GM18858 (cell line): ENCODE data around the gene RPS5.
A peak's percentile ranks its signal among the peaks of the same experiment; 100 is the strongest.
"Not testable (repeated sequence)": the region's sequence is repeated elsewhere in the genome, so short reads cannot be mapped to it uniquely, and the experiment has no call there.

Experiments used
- ATAC-seq: cut with Tn5 transposase; IDR thresholded peaks from one replicate; pipeline ENCODE4 v1.9.1; 2021; ENCODE audit not compliant: unreplicated experiment

Gene RPS5

GRCh38 chr19:58356766-58357480 is 30.1 kb upstream of the RPS5 start:
- ATAC-seq: no peak

DNA sequence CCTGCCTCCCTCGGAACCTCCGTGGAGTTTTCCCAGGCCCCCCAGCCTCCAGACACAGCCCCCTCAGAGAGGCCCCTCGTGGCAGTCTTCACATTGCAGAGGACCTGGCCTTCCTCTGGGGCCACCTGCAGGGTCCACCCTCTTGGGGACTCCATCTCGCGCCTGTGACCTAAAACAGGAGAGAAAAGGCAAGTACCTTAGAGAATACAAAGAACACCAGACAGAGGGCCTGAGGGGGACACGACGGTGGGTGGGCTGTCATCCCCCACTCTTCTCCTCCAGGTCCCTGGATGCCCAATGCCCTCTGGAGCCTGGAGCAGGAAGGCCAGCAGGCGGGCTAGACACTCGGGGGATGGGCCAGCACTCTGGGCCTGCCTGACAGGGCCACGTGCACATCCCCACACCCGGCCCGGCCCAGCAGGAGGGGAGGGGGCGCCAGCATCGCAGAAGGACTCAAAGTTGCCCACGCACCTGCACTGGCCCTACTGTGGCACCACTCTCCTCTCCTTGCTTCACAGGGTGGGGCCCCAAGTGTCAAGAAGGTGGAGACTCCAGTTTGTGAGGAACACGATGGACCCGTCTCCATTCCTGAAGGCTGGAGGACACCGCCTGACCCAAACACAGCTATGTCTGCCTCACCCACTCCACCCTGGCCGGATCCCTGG is 29.5 kb upstream of the RPS5 start:
- no peak for ATAC-seq

- no peak for ATAC-seq
Observed at GRCh38 chr19:58361900-58362271, 25.2 kb upstream of the RPS5 start.

- ATAC-seq: peak; percentile 75
Observed at GRCh38 chr19:58362272-58362994, 24.6 kb upstream of the RPS5 start, which contains the start of gene ZNF497. TSS of gene ZNF497 (minus strand) at chr19:58362751. CDS start at chr19:58357635, 5,116 bp downstream.

DNA sequence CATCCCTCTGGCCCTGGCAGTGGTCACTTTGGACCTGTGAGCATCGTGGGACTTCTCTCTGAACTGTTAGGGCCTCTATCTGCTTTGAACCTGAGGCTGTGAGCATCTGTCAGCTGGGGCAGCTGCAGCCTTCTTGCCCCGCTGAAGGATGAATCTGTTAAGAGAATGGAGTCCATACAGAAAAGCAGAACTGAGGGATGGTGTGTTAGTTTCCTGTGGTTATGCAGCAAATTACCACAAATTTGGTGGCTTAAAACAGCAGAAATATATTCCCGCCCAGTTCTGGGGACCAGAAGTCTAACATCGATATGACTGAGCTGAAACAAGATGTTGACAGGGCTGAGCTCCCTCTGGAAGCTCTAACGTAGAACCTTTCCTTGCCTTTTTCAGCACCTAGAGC is 22.9 kb upstream of the RPS5 start:
- ATAC-seq: no peak

DNA sequence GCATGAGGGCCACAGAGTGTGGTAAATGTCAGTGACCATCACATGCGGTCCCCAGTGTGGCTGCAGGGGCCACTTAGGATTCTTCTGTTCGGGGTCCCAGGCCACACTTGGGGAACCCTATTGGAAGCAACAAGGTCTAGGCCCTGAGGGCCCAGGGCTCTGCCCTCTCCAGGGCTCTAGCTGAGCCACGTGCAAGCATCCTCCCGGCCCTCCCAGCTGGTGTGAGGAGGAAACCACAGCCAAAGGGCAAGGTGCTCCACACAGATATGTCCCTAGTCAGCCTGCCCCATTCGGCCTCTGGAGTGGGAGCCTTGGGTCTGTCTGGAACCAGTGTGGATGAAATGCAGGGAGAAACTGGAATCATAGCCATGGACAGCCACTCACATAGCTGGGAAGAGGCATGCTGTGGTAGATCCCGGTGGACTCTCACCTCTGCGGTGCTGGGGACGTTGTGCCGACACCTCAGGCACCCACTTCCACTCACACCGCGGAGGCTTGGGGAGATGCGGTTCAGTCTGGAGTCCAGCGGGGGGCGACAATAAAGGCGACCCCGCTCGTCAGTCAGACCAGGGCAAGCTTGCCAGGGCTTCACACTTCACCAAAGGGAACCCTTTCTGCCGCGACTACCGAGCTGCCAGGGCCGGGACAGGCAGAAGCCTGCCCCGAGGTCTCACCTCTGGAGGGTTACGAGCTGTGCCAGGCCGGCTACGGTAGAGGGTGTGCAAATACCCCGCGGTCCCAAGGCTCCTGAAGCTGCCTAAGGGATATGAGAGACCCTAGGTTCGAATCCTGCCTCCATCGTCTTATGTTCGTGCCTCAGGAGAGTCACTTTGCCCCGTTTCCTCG is 20.3 kb upstream of the RPS5 start:
- no peak for ATAC-seq

- ATAC-seq: no peak
Observed at GRCh38 chr19:58367698-58368454, 19.2 kb upstream of the RPS5 start.

DNA sequence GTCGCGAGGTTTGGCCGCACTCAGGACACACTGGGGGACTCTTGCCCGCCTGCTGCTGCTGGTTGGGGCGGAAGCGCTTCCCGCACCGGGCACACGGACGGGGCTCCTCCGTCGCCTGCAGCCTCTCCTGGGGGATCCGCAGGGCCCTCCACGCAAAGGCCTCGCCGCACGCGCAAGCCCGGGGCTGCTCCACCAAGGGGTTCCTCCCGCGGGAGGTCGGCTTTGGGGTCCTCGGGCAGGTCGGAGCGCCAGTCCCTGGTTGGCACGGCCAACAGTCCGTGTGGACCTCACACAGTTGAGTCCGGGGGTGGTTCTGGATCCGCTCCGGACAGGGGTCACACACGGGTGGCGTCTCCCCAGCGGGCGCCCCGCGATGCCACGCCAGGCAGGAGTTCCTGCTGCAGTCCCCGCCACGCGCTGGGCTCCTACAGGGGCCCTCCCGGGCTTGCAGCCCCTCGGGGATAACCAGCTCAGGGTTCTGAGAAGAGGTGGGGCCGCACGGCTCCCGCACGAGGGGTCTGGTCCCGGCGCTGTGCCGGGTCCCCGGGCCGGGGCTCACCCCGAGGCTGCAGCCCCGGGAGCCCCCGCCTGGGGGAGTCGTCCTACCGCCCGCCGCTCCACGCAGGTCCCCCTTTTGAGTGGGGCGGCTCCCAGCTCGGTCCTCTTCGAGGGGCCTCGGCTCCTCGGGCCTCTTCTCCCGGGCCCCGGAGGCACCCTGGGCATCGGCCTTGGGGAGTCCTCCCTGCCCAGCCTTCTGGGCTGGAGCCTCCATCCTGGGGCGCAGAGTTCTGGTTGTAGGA is 18.3 kb upstream of the RPS5 start:
- ATAC-seq: no peak

GRCh38 chr19:58372311-58373133 is 14.5 kb upstream of the RPS5 start:
- no peak for ATAC-seq

- ATAC-seq: no peak
Observed at GRCh38 chr19:58374200-58374599, 12.9 kb upstream of the RPS5 start.

DNA sequence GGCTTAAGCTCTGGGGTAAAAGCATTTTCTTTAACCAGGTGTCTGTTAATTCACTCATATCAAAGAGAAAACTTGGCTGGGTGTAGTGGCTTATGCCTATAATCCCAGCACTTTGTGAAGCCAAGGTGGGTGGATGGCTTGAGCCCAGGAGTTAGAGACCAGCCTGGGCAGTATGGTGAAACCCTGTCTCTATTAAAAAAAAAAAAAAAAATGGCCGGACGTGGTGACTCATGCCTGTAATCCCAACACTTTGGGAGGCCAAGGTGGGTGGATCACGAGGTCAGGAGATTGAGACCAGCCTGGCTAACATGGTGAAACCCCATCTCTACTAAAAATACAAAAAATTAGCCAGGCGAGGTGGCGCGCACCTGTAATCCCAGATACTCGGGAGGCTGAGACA is 10.3 kb upstream of the RPS5 start:
- not testable (repeated sequence) for ATAC-seq

- ATAC-seq: no peak
Observed at GRCh38 chr19:58379246-58379645, 7.8 kb upstream of the RPS5 start.

GRCh38 chr19:58380037-58380661 is 6.9 kb upstream of the RPS5 start:
- no peak for ATAC-seq

- peak; percentile 73 for ATAC-seq
Observed at GRCh38 chr19:58380662-58381459, 6.2 kb upstream of the RPS5 start, which contains the start of gene ZNF837. TSS of gene ZNF837 (minus strand) at chr19:58381030. CDS start at chr19:58369332, 11,698 bp downstream.

DNA sequence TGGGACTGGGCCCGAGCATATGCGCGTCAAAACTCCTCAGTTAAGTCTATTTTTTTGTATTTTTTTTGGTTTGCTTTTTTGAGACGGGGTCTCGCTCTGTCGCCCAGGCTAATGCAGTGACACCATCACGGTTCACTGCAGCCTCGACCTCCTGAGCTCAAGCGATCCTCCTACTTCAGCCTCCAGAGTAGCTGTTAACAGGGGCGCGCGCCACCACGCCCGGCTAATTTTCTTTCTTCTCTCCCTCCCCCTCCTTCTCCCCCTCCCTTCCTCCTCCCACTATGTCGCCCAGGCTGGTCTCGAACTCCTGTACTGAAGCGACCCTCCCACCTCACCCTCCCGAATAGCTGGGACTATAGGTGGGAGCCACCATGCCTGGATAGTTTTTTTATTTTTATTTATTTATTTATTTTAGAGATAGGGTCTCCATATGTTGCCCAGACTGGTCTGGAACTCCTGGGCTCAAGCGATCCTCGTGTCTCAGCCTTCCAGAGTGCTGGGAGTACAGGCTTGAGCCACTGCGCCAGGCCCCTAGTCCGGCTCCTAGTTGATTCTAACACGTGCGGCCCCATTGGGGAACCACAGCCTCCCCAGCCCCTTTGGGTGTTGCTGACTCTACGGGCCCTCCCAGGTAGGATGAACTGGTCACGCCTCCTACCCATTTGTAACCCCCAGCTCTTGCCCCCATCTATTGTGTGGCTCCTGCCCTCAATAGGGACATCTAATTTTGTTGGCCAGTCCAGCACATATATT is 5.4 kb upstream of the RPS5 start:
- no peak for ATAC-seq

- ATAC-seq: no peak
Observed at GRCh38 chr19:58382997-58383603, 4.0 kb upstream of the RPS5 start.
